Spleen (tissue), 13 donors: ENCODE results near the gene RAB12. TPM values are rescaled to one million over a fixed set of nuclear protein-coding genes. Genes with fewer than 3 reads are reported as not detected.

Experiments
- DNase-seq: peaks from one replicate; pipeline ENCODE4 v3.0.0-alpha.2; 2020
- H3K27ac ChIP-seq, 8 donors: fragments of 200-600 bp; sonication (generic) in 7 of 8; 1 replicate in 4 of 8; 2 replicates in 4 of 8; pipeline versions ENCODE4 v1.5.0 to v1.8.0; 2016 to 2021; ENCODE audit warnings: inconsistent platforms in 4 of 8, mild to moderate bottlenecking in 4 of 8, moderate library complexity in 1 of 8
- H3K27me3 ChIP-seq, 7 donors: fragments of 200-600 bp; sonication (generic) in 6 of 7; replicated peaks in 1 of 7; 1 replicate in 4 of 7; 2 replicates in 3 of 7; pipeline versions ENCODE4 v1.5.0 to v1.8.0; 2016 to 2021; ENCODE audit warnings: inconsistent platforms in 3 of 7, mild to moderate bottlenecking in 1 of 7
- H3K36me3 ChIP-seq, 6 donors: fragments of 200-600 bp; sonication (generic) in 5 of 6; 1 replicate in 4 of 6; 2 replicates in 2 of 6; pipeline versions ENCODE4 v1.5.0 to v1.8.0; 2016 to 2021; ENCODE audit warnings: inconsistent platforms in 2 of 6
- H3K4me1 ChIP-seq, 6 donors: fragments of 200-600 bp; sonication (generic) in 5 of 6; 1 replicate in 3 of 6; 2 replicates in 3 of 6; pipeline versions ENCODE4 v1.5.0 to v1.8.0; 2016 to 2021; ENCODE audit warnings: inconsistent platforms in 3 of 6
- H3K4me3 ChIP-seq, 8 donors: fragments of 200-600 bp; sonication (generic) in 7 of 8; 1 replicate in 4 of 8; 2 replicates in 4 of 8; pipeline versions ENCODE4 v1.5.0 to v1.8.0; 2016 to 2021; ENCODE audit warnings: inconsistent platforms in 4 of 8, mild to moderate bottlenecking in 4 of 8, moderate library complexity in 2 of 8
- H3K9me3 ChIP-seq, 8 donors: fragments of 200-600 bp; sonication (generic) in 7 of 8; 1 replicate in 4 of 8; 2 replicates in 4 of 8; pipeline versions ENCODE4 v1.5.0 to v1.8.0; 2016 to 2021; ENCODE audit warnings: inconsistent platforms in 4 of 8
- POLR2A ChIP-seq, 3 donors: fragments of 450-650 bp; IDR thresholded peaks; one replicate each; pipeline ENCODE4 v1.5.1; 2017; ENCODE audit warnings: antibody characterized with exemption in 3 of 3, mild to moderate bottlenecking in 1 of 3
- POLR2AphosphoS5 ChIP-seq, 3 donors: sonication (generic); formaldehyde crosslinking; IDR thresholded peaks; one replicate each; pipeline ENCODE4 v1.5.1; 2017; ENCODE audit warnings: antibody characterized with exemption in 3 of 3
- WGBS, 5 donors: extraction: QIAGEN DNeasy Blood & Tissue Kit in 3 of 5; methylation state at CpG; one replicate each; pipeline versions ENCODE4 v1.1.5 to v1.1.7; 2013 to 2018; 5-methylcytosine and 5-hydroxymethylcytosine counted together
- intact Hi-C: fragments of 100-400 bp; cut with DNase I; formaldehyde crosslinking; loops from one replicate; pipeline ENCODE4 v1.15.0; 2023; ENCODE audit warnings: low total_unique reads
- long read RNA-seq, 2 donors: transcript quantifications; one replicate each; lab custom pipeline, GENCODE V29; 2026
- polyA plus RNA-seq, 3 donors: library from polyadenylated mRNA; stranded (reverse); fragments of 200-250 nt; gene quantifications; one replicate each; pipeline ENCODE4 v1.2.1, GENCODE V29; 2013
- total RNA-seq, 7 donors: library from RNA; depleted of rRNA in 3 of 7; stranded (reverse); fragments of >200 nt in 3 of 7; fragmentation: NEBNext Ultra II Directional in 4 of 7; extraction: Animal tissue kit (Norgen Biotek cat#: 25700) in 4 of 7; gene quantifications; one replicate each; pipeline versions ENCODE4 v1.1.0 to v1.2.1, GENCODE V29; 2016 to 2021
- TF ChIP-seq, protein P1 (sequence below), 11 experiments: fragments of 200-600 bp in 7 of 11; fragments of 450-650 bp in 4 of 11; sonication (generic) in 4 of 11; IDR thresholded peaks in 8 of 11; conservative IDR thresholded peaks in 3 of 11; 1 replicate in 7 of 11; 2 replicates in 4 of 11; pipeline versions ENCODE4 v1.4.0 to v1.8.0; 2016 to 2021; ENCODE audit warnings: antibody characterized with exemption in 11 of 11, inconsistent platforms in 4 of 11, mild to moderate bottlenecking in 1 of 11
- donor health status: healthy with polysubstance abuse.
- donor health status: DM: no; HTN: no; CAD: no; lungs with moderate emphysema.
- donor health status: DM: no; HTN: no; CAD: no.
- donor health status: Bipolar disorder and iron deficiency.
- donor health status: healthy.
- donor health status: DM: no; HTN: no; CAD: no.
- donor health status: DM: yes; HTN: yes; CAD: no.

Gene RAB12, protein sequence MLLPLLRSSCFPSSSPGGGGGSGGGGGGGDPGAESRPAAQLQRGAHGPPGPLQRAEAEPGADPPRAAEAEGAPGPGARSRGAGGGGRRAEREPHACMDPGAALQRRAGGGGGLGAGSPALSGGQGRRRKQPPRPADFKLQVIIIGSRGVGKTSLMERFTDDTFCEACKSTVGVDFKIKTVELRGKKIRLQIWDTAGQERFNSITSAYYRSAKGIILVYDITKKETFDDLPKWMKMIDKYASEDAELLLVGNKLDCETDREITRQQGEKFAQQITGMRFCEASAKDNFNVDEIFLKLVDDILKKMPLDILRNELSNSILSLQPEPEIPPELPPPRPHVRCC
- 10 to 100 TPM; 33.4 to 56.5 (median 47.5) TPM for total RNA-seq
- 10 to 100 TPM; 26.0 to 33.5 (median 28.9) TPM for polyA plus RNA-seq
- long read RNA-seq, donor 1, transcript RAB12-203 (6 exons, 2,145 nt), result major isoform, 7 of 7 reads
- long read RNA-seq, donor 1, partial matches to known transcripts, result 0 of 7 reads
- long read RNA-seq, donor 1, other reads (novel, unspliced or antisense), result 0 of 7 reads
- long read RNA-seq, donor 2, transcript RAB12-203 (6 exons, 2,145 nt), result major isoform, 6 of 6 reads
- long read RNA-seq, donor 2, partial matches to known transcripts, result 0 of 6 reads
- long read RNA-seq, donor 2, other reads (novel, unspliced or antisense), result 0 of 6 reads

DNA sequence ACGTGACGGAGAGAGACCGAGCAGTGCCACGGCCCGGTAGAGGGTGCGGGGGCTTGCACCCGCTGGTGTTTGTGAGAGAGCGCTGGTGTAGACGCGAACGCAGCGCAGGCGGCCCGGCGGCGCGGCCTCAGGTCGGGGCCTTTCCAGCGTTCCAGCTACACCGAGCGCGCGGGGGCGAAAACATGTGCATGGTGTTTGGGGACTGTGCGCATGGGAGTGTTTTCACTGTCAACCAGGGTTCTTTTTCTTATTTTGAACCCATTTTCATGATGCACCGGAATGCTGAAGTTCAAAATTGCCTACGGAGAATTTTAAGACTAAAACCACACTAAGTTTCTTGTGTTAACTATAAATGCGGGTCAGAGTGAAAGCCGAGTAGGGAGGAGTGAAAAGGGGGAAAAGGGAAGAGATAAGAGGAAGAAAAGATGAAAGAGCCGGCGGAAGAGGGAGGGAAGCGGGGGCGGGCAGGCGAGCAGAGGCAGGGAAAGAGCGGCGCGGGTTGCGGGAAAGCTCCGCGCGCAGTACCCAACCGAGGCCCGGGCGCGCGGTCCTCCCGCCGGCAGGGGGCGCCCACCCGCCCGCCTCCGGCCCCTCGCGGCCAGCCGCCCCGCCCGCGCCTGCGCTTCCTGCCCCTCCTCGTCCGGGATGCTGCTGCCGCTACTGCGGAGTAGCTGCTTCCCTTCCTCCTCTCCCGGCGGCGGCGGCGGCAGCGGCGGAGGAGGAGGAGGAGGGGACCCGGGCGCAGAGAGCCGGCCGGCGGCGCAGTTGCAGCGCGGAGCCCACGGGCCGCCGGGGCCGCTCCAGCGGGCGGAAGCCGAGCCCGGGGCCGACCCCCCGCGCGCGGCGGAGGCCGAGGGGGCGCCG, at the start of gene RAB12:
Gene RAB12 (plus strand): TSS at position 643 of the 864 bp plus-strand sequence. CDS start 3 bp downstream, at position 646.
- WGBS, 5 donors, result 1 to 8% (median 3%) methylated on average over 42 to 95 of the region's 95 CpGs
- peaks cover 0 to 5% (median 0%) of the 10 kb centered on the region in 7 donors for H3K27me3 ChIP-seq
- DNase-seq, result peak; percentile 98
- peaks cover 27 to 73% (median 68%) of the 10 kb centered on the region in 6 donors for H3K4me1 ChIP-seq
- intact Hi-C loops, result no loop called here
- TF ChIP-seq, protein P1, sequence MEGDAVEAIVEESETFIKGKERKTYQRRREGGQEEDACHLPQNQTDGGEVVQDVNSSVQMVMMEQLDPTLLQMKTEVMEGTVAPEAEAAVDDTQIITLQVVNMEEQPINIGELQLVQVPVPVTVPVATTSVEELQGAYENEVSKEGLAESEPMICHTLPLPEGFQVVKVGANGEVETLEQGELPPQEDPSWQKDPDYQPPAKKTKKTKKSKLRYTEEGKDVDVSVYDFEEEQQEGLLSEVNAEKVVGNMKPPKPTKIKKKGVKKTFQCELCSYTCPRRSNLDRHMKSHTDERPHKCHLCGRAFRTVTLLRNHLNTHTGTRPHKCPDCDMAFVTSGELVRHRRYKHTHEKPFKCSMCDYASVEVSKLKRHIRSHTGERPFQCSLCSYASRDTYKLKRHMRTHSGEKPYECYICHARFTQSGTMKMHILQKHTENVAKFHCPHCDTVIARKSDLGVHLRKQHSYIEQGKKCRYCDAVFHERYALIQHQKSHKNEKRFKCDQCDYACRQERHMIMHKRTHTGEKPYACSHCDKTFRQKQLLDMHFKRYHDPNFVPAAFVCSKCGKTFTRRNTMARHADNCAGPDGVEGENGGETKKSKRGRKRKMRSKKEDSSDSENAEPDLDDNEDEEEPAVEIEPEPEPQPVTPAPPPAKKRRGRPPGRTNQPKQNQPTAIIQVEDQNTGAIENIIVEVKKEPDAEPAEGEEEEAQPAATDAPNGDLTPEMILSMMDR (IDR thresholded peaks at IDR 0.05 in 8 of 11, conservative IDR thresholded peaks at IDR 0.05 in 3 of 11), result peak in 10 of 11 experiments; percentile 44 to 91 (median 74)
- TF ChIP-seq POLR2AphosphoS5 (IDR thresholded peaks at IDR 0.05), result peak; percentile 92 to 93 (median 92)
- peak in 2 of 3 donors; percentile 20 to 82 for TF ChIP-seq POLR2A (IDR thresholded peaks at IDR 0.05)
- peak within 1 kb of the TSS; percentile 62 to 87 (median 82) for H3K27ac ChIP-seq
- H3K4me3 ChIP-seq, result peak within 1 kb of the TSS; percentile 67 to 96 (median 84)
- no peaks in the 10 kb centered on the region for H3K9me3 ChIP-seq
- H3K36me3 ChIP-seq, result peaks cover 0 to 13% (median 0%) of the 10 kb centered on the region in 6 donors

DNA sequence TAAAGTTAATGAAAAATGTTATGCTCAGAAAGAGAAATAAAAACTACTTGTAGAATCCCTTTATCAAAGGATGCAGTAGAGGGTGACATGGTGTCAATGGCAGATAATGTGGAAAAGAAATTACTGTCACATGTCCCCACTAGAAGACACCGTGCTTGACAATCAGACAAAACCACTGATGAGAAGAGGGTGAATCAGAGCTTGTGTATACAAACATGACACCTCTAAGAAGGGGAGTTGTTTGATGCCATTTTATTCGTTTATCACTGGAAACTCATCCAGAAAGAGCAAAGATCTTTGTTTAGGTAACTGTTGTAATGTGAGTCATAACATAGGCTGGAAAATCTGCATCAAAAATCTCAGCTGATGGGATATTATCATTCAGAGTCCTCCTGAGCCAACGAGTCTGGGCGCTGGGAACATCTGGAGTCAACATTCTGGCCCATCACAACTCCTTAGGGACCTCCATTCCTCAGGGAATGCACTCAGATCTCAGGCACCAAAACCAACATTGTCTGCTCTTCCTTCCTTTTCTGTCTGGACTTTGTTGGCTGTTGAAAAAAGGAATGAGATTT, 49.5 kb upstream of the RAB12 start:
- DNase-seq, result no peak
- H3K27ac ChIP-seq, result no peak overlapping the region
- no peaks in the 10 kb centered on the region for H3K9me3 ChIP-seq
- H3K4me3 ChIP-seq, result no peak overlapping the region
- H3K36me3 ChIP-seq, result no peaks in the 10 kb centered on the region
- no peaks in the 10 kb centered on the region for H3K27me3 ChIP-seq
- no peaks in the 10 kb centered on the region for H3K4me1 ChIP-seq
- WGBS, 5 donors, result 50 to 79% (median 68%) methylated on average over 4 of the region's 4 CpGs
- TF ChIP-seq, protein P1 (IDR thresholded peaks at IDR 0.05 in 8 of 11, conservative IDR thresholded peaks at IDR 0.05 in 3 of 11), result no peak
- TF ChIP-seq POLR2AphosphoS5 (IDR thresholded peaks at IDR 0.05) (no peak), POLR2A (IDR thresholded peaks at IDR 0.05) (no peak)
- intact Hi-C loops, result no loop called here

DNA sequence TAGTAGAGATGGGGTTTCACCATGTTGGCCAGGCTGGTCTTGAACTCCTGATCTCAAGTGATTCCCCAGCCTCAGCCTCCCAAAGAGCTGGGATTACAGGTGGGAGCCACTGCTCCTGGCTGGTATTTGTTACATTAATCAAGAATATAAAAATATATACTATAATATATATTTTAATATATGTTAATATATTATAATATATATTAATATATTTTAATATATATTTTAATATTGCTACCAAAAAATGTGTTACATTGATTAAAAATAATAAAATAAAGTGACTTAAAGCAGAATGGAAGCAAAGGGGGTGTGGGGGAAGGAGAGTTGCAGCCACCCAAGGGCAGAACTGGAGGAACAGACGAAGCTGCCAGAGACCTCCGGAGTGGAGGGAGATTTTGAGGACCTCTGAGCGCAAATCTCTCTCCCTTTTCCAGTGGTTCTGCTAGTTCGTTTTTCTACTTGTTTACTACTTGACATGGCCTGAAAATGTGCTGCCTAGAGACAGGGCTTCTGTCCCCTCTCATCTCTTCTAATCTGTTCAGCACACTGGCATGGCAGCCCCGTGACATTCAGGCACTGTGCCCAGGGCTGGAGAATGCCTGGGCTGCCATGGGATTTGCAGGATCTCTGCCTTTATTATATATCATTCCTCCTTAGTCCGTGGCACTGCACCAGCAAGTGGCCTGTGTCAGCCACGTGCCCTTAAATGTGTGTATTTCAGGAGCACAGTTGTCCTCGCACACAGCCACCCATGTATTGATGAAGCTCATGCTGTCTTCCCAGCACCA, 47.9 kb upstream of the RAB12 start:
- Histone ChIP-seq H3K9me3 (no peaks in the 10 kb centered on the region), H3K4me1 (no peaks in the 10 kb centered on the region), H3K4me3 (no peak overlapping the region), H3K27me3 (no peaks in the 10 kb centered on the region), H3K36me3 (no peaks in the 10 kb centered on the region), H3K27ac (no peak overlapping the region)
- TF ChIP-seq POLR2AphosphoS5 (IDR thresholded peaks at IDR 0.05), result no peak
- TF ChIP-seq, protein P1 (IDR thresholded peaks at IDR 0.05 in 8 of 11, conservative IDR thresholded peaks at IDR 0.05 in 3 of 11), result no peak
- no peak for TF ChIP-seq POLR2A (IDR thresholded peaks at IDR 0.05)
- DNase-seq, result no peak
- intact Hi-C loops, result no loop called here
- 79 to 87% (median 84%) methylated on average over 8 of the region's 8 CpGs for WGBS, 5 donors
